Osteoblast (primary cell): ENCODE data around the gene RPS18. TPM values are rescaled to one million over a fixed set of nuclear protein-coding genes. Genes with fewer than 3 reads are reported as not detected.

Experiments used
- DNase-seq: peaks from one replicate; pipeline ENCODE4 v3.0.0; 2011; ENCODE audit warnings: low spot score, mixed read lengths; ENCODE audit not compliant: insufficient read length; ENCODE audit errors: missing footprints
- H2AFZ ChIP-seq: 2 replicates; pipeline ENCODE4 v1.6.0; 2011; ENCODE audit warnings: mild to moderate bottlenecking, low read length
- H3K27ac ChIP-seq: 2 replicates; pipeline ENCODE4 v1.5.1; 2011; ENCODE audit warnings: mild to moderate bottlenecking, low read depth, low read length, moderate library complexity
- H3K27me3 ChIP-seq: 2 replicates; pipeline ENCODE4 v1.6.0; 2012; ENCODE audit warnings: mild to moderate bottlenecking, control low read depth, inconsistent platforms, low read length, moderate library complexity; ENCODE audit not compliant: insufficient read depth
- H3K36me3 ChIP-seq: 2 replicates; pipeline ENCODE4 v1.5.1; 2011; ENCODE audit warnings: mild to moderate bottlenecking, low read length, control low read depth, moderate library complexity; ENCODE audit not compliant: insufficient read depth
- H3K4me1 ChIP-seq: 2 replicates; pipeline ENCODE4 v1.5.1; 2011; ENCODE audit warnings: mild to moderate bottlenecking, low read length, control low read depth, moderate library complexity; ENCODE audit not compliant: insufficient read depth
- H3K4me2 ChIP-seq: 2 replicates; pipeline ENCODE4 v1.6.0; 2011; ENCODE audit warnings: mild to moderate bottlenecking, low read length; ENCODE audit not compliant: insufficient read depth
- H3K4me3 ChIP-seq: fragments of 200-600 bp; sonication (generic); 3 replicates; pipeline ENCODE4 v1.5.1; 2012; ENCODE audit warnings: mild to moderate bottlenecking, low read length, inconsistent platforms; ENCODE audit not compliant: insufficient read depth
- H3K79me2 ChIP-seq: 2 replicates; pipeline ENCODE4 v1.6.0; 2012; ENCODE audit warnings: mild to moderate bottlenecking, low read length, control low read depth, inconsistent platforms; ENCODE audit not compliant: insufficient read depth
- H3K9me3 ChIP-seq: 2 replicates; pipeline ENCODE4 v1.5.1; 2011; ENCODE audit warnings: low read depth, low read length, control low read depth
- H4K20me1 ChIP-seq: 2 replicates; pipeline ENCODE4 v1.6.0; 2012; ENCODE audit warnings: mild to moderate bottlenecking, low read length, control low read depth; ENCODE audit not compliant: insufficient read depth
- CTCF ChIP-seq: IDR thresholded peaks from 2 replicates; pipeline ENCODE4 v1.5.1; 2011; ENCODE audit warnings: mild to moderate bottlenecking, low read depth, low read length, moderate library complexity; ENCODE audit errors: extremely low read depth
- total RNA-seq: library from RNA; depleted of rRNA; stranded (reverse); fragments of >200 nt; gene quantifications from 2 replicates; pipeline ENCODE4 v1.2.3, GENCODE V29; 2012

RPS18 gene
- total RNA-seq, 1 donor, result 1,994 TPM

GRCh38 chr6:33314943-33315792, 43.3 kb downstream of the RPS18 start:
- H3K79me2 ChIP-seq, result peaks cover 64% of the 10 kb centered on the region

GRCh38 chr6:33315793-33316602, 44.1 kb downstream of the RPS18 start:
- no peak for TF ChIP-seq CTCF
- no peak for DNase-seq
- Histone ChIP-seq H4K20me1 (peaks cover 30% of the 10 kb centered on the region), H3K4me3 (no peak overlapping the region), H3K36me3 (peaks cover 19% of the 10 kb centered on the region), H3K4me2 (no peak overlapping the region), H3K27ac (no peak overlapping the region), H3K79me2 (peaks cover 58% of the 10 kb centered on the region), H3K9me3 (no peaks in the 10 kb centered on the region), H3K27me3 (no peaks in the 10 kb centered on the region), H2AFZ (no peak overlapping the region), H3K4me1 (peaks cover 52% of the 10 kb centered on the region)

More at GRCh38 chr6:33314943-33315792, 43.3 kb downstream of the RPS18 start:
- Histone ChIP-seq H3K4me1 (peaks cover 44% of the 10 kb centered on the region), H3K4me3 (peak overlapping the region; percentile 99), H3K4me2 (peak overlapping the region; percentile 87), H3K36me3 (peaks cover 25% of the 10 kb centered on the region), H3K27me3 (no peaks in the 10 kb centered on the region), H3K27ac (peak overlapping the region; percentile 95), H2AFZ (no peak overlapping the region), H4K20me1 (peaks cover 34% of the 10 kb centered on the region), H3K9me3 (no peaks in the 10 kb centered on the region)
- TF ChIP-seq CTCF, result no peak
- no peak for DNase-seq

GRCh38 chr6:33316603-33317418, 44.9 kb downstream of the RPS18 start:
- TF ChIP-seq CTCF, result no peak
- Histone ChIP-seq H2AFZ (no peak overlapping the region), H3K4me2 (peak overlapping the region; percentile 75), H4K20me1 (peaks cover 27% of the 10 kb centered on the region), H3K4me3 (peak overlapping the region; percentile 70), H3K36me3 (peaks cover 19% of the 10 kb centered on the region), H3K27ac (no peak overlapping the region), H3K27me3 (no peaks in the 10 kb centered on the region), H3K4me1 (peaks cover 58% of the 10 kb centered on the region), H3K9me3 (no peaks in the 10 kb centered on the region), H3K79me2 (peaks cover 57% of the 10 kb centered on the region)
- no peak for DNase-seq
